Esophagus (tissue), 2 donors: ENCODE results near the gene CNIH2. TPM values are rescaled to one million over a fixed set of nuclear protein-coding genes. Genes with fewer than 3 reads are reported as not detected.

Source experiments
- H3K27ac ChIP-seq, 2 donors: one replicate each; pipeline ENCODE4 v1.5.1; 2013; ENCODE audit warnings: low read depth in 2 of 2, mild to moderate bottlenecking in 2 of 2, inconsistent platforms in 1 of 2, low read length in 1 of 2, moderate library complexity in 1 of 2
- H3K27me3 ChIP-seq, 2 donors: one replicate each; pipeline ENCODE4 v1.6.1; 2013; ENCODE audit warnings: low read length in 2 of 2, control low read depth in 1 of 2, mild to moderate bottlenecking in 1 of 2; ENCODE audit not compliant: insufficient read depth in 2 of 2, control insufficient read depth in 1 of 2
- H3K36me3 ChIP-seq, 2 donors: one replicate each; pipeline ENCODE4 v1.6.1; 2013; ENCODE audit warnings: low read length in 1 of 2; ENCODE audit not compliant: control insufficient read depth in 2 of 2, insufficient read depth in 2 of 2
- H3K4me1 ChIP-seq, 2 donors: one replicate each; pipeline ENCODE4 v1.6.1; 2013; ENCODE audit warnings: low read length in 1 of 2; ENCODE audit not compliant: control insufficient read depth in 2 of 2, insufficient read depth in 2 of 2
- H3K4me3 ChIP-seq, 2 donors: one replicate each; pipeline ENCODE4 v1.5.1; 2013; ENCODE audit warnings: low read length in 2 of 2, mild to moderate bottlenecking in 2 of 2, low read depth in 1 of 2, moderate library complexity in 1 of 2
- H3K9me3 ChIP-seq, 2 donors: one replicate each; pipeline ENCODE4 v1.6.1; 2013; ENCODE audit warnings: mild to moderate bottlenecking in 2 of 2, low read depth in 1 of 2, low read length in 1 of 2, moderate library complexity in 1 of 2; ENCODE audit not compliant: control insufficient read depth in 2 of 2, insufficient read depth in 1 of 2
- WGBS, 2 donors: extraction: QIAGEN DNeasy Blood & Tissue Kit; methylation state at CpG; one replicate each; pipeline ENCODE4 v1.1.7; 2013; 5-methylcytosine and 5-hydroxymethylcytosine counted together
- polyA plus RNA-seq, 2 donors: library from polyadenylated mRNA; stranded (reverse); fragments of 200-250 nt; gene quantifications; one replicate each; pipeline ENCODE4 v1.2.3, GENCODE V29; 2013
- donor health status: healthy with polysubstance abuse.
- donor health status: Bipolar disorder and iron deficiency.

The CNIH2 gene
- polyA plus RNA-seq, 2 donors = 0.62 to 0.77 TPM

- WGBS, 2 donors = 90 to 93% methylated on average over 12 of the region's 12 CpGs
- Histone ChIP-seq H3K9me3 (no peaks in the 10 kb centered on the region), H3K27me3 (no peaks in the 10 kb centered on the region), H3K4me1 (peaks cover 5 to 33% of the 10 kb centered on the region in 2 donors), H3K36me3 (peaks cover 0 to 20% of the 10 kb centered on the region in 2 donors), H3K4me3 (no peak overlapping the region), H3K27ac (no peak overlapping the region)
These were observed 53.8 kb downstream of the CNIH2 start for GRCh38 chr11:66331542-66332370.

GRCh38 chr11:66332371-66333219 lies 54.6 kb downstream of the CNIH2 start:
- peaks cover 0 to 23% of the 10 kb centered on the region in 2 donors for H3K36me3 ChIP-seq
- H3K27me3 ChIP-seq = no peaks in the 10 kb centered on the region
- WGBS, 2 donors = 80 to 83% methylated on average over 18 of the region's 18 CpGs
- no peak overlapping the region for H3K27ac ChIP-seq
- peaks cover 5 to 38% of the 10 kb centered on the region in 2 donors for H3K4me1 ChIP-seq
- H3K4me3 ChIP-seq = no peak overlapping the region
- H3K9me3 ChIP-seq = no peaks in the 10 kb centered on the region

- Histone ChIP-seq H3K4me3 (no peak overlapping the region), H3K36me3 (peaks cover 0 to 25% of the 10 kb centered on the region in 2 donors), H3K27ac (no peak overlapping the region), H3K27me3 (no peaks in the 10 kb centered on the region), H3K9me3 (no peaks in the 10 kb centered on the region), H3K4me1 (peaks cover 5 to 35% of the 10 kb centered on the region in 2 donors)
- WGBS, 2 donors = 76 to 89% methylated on average over 19 of the region's 19 CpGs
These were observed 55.4 kb downstream of the CNIH2 start for GRCh38 chr11:66333220-66333877.

Other genes with a start within 250 kb of the CNIH2 start
- under 1 TPM in 1 of 2 donors, not detected in 1; 0.01 TPM for gene GAL3ST3, start 229.0 kb upstream of the CNIH2 start, polyA plus RNA-seq
- 10 to 100 TPM; 61.9 to 80.2 TPM for gene SF3B2, start 225.8 kb upstream of the CNIH2 start, polyA plus RNA-seq
- 10 to 100 TPM; 16.0 to 24.8 TPM for gene PACS1, start 207.9 kb upstream of the CNIH2 start, polyA plus RNA-seq
- gene KLC2, start 20.5 kb upstream of the CNIH2 start, polyA plus RNA-seq = 10 to 100 TPM; 13.8 to 17.1 TPM
- gene RAB1B, start 9.5 kb upstream of the CNIH2 start, polyA plus RNA-seq = 100 to 1,000 TPM; 129 to 156 TPM
- gene YIF1A, start 11.0 kb downstream of the CNIH2 start, polyA plus RNA-seq = 10 to 100 TPM; 51.6 to 63.1 TPM
- gene TMEM151A, start 13.7 kb downstream of the CNIH2 start, polyA plus RNA-seq = under 1 TPM; 0.01 to 0.04 TPM
- gene CD248, start 38.9 kb downstream of the CNIH2 start, polyA plus RNA-seq = 1 to 10 TPM; 1.4 to 3.3 TPM
- gene RIN1, start 58.3 kb downstream of the CNIH2 start, polyA plus RNA-seq = 10 to 100 TPM; 18.1 to 27.3 TPM
- 10 to 100 TPM; 44.1 to 49.9 TPM for gene BRMS1, start 66.9 kb downstream of the CNIH2 start, polyA plus RNA-seq
- gene B4GAT1, start 69.5 kb downstream of the CNIH2 start, polyA plus RNA-seq = 1 to 10 TPM; 4.9 to 7.0 TPM
- gene SLC29A2, start 93.6 kb downstream of the CNIH2 start, polyA plus RNA-seq = 1 to 10 TPM; 4.7 to 7.8 TPM
- gene NPAS4, start 142.9 kb downstream of the CNIH2 start, polyA plus RNA-seq = under 1 TPM; 0.16 to 0.31 TPM
- 10 to 100 TPM; 27.2 to 51.1 TPM for gene MRPL11, start 160.7 kb downstream of the CNIH2 start, polyA plus RNA-seq
- 1 to 10 TPM; 5.5 to 7.8 TPM for gene PELI3, start 188.7 kb downstream of the CNIH2 start, polyA plus RNA-seq
- gene DPP3, start 202.3 kb downstream of the CNIH2 start, polyA plus RNA-seq = 10 to 100 TPM; 16.3 to 29.6 TPM
- 10 to 100 TPM in 1 of 2 donors, 1 to 10 TPM in 1; 9.3 to 15.3 TPM for gene BBS1, start 232.5 kb downstream of the CNIH2 start, polyA plus RNA-seq